Stimulated activated CD8-positive, alpha-beta memory T cell treated with anti-CD3 and anti-CD28 coated beads, Interleukin-7, amount 100 ng/mL, for 48 hours (primary cell): ENCODE results near the gene SNX6.
"Not testable (repeated sequence)": the region's sequence is repeated elsewhere in the genome, so short reads cannot be mapped to it uniquely, and the experiment has no call there.

Experiments used
- DNase-seq, 2 donors: peaks; one replicate each; pipeline ENCODE4 v3.0.0-alpha.2; 2020; ENCODE audit warnings: low read depth in 1 of 2; ENCODE audit errors: extremely low read depth in 1 of 2

SNX6 gene

GRCh38 chr14:34629657-34630529 is at the start of gene SNX6:
TSS of gene SNX6 (minus strand) at chr14:34630148. CDS start at chr14:34630116, 32 bp downstream.
- DNase-seq = peak; percentile 61 to 66

DNA sequence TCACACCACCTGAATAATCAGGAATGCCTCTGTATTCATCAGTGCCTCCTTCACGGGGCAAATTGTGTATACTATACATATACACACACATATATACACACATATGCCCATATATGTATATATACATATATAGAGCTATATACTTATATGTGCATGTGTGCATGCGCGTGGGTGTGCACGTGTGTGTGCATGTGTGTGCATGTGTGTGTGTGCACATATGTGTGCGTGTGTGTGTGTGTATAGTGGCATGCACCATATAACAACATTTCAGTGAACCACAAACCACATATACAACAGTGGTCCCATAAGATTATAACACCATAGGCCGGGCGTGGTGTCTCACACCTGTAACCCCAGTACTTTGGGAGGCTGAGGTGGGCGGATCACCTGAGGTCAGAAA is 48.8 kb upstream of the SNX6 start:
- no peak for DNase-seq

DNA sequence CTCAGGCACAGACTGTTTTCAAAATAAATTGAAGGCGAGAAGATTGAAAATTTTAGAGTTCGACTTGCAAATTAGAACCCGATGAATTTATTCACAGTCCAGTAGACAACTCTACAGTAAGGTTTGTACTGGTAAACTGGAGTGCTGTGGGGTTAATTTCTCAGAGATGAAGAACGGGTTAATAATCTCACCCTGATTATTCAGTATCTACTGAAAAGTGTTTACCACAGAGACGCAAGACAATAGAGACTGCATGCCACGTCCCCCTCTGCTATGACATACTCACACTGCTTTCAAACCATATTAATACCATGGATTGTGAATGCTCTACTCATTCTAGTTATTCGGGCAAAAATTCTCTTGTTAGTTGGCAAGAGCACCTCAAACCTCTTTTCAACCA is 48.4 kb upstream of the SNX6 start:
- no peak for DNase-seq

GRCh38 chr14:34676516-34677211 is 46.7 kb upstream of the SNX6 start:
- no peak for DNase-seq

DNA sequence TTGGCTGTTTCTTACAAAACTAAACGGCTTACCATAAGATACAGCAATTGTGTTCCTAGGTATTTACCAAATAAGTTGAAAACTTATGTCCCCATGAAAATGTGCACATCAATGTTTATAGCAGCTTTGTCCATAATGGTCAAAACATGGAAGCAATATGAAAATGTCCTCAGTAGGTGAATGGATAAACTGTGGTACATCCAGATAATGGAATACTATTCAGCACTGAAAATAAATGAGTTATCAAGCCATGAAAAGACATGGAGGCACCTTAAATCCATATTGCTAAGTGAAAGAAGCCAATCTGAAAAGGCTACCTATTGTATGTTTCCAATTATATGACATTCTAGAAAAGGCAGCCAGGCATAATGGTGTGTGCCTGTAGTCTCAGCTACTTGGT is 43.8 kb upstream of the SNX6 start:
- no peak for DNase-seq

- no peak for DNase-seq
Measured at GRCh38 chr14:34671716-34672115, 41.8 kb upstream of the SNX6 start.

DNA sequence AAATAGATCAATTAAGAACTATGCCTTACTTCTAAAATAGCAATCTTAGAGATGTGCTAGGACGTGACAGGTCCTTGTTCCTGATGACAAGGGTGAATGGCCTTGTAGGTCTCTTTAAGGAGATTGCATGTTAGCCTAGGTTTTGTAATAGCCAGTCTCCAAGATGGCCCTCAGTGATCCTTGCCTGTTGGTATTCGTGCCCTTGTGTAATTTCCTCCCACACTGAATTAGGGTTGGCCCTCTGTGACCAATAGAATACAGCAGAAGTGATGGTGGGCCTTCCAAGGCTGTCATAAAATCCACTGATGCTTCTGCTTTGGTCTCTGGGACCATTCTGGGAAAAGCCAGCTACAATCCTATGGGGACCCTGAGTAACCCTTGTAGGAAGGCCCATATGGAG is 38.2 kb upstream of the SNX6 start:
- DNase-seq = no peak

DNA sequence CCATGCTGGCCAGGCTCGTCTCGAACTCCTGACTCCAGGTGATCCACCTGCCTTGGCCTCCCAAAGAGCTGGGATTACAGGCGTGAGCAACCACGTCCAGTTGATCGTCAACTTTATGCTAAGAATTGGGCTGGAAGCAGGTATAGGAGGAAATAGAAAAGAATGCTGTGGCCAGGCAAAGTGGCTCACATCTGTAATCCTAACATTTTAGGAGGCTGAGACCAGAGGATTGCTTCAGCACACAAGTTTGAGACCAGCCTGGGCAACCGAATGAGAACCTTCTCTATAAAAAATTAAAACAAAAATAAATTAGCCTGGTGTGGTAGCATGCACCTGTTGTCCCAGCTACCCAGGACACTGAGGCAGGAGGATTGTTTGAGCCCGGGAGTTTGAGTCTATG is 37.1 kb upstream of the SNX6 start:
- DNase-seq = no peak

DNA sequence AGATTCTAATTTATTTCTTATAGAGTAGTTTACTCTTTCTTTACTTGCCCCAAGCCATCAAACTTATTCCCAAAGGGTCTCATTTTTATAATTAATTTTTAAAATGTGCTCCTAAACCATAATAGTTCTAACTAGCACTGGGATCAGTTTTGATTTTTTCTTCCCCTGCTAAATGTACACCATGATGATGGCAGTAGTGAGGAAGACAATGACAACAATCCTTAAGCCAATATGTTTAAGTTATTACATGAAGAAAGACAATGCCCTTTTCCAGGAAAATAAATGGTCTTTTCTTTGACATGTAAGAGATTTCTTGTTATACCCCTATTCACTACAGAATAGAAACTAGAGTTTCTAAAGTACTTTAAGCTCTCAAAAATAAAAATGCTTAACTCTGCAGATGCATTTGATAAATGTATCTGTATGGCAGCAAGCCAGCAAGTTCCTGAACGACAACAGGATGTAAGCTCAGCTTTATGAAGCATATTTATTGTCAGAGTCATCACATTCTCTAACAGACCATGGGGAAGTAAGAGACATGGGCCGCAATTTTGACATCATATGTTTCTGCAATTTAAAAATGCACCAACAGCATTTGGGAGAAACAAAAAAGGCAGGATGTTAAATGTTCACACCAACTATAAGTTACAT is 36.0 kb upstream of the SNX6 start:
- no peak for DNase-seq

- DNase-seq = no peak
Measured at GRCh38 chr14:34662561-34663088, 32.7 kb upstream of the SNX6 start.

DNA sequence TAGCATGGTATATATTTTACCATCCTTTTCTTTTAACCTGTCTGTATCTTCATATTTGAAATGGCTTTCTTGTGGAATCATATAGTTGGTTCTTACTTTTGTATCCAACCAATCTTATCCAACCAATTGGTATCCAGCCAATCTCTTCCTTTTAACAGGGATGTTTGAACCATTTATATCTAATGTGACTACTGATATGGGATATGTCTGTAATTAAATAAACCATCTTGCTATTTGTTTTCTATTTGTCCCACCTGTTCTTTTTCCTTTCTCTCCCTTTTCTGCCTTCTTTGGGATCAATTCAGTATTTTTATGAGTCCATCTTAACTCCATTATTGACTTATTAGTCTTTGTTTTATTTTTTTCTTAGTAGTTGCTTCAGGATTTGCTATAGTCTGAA is 30.8 kb upstream of the SNX6 start:
- no peak for DNase-seq

DNA sequence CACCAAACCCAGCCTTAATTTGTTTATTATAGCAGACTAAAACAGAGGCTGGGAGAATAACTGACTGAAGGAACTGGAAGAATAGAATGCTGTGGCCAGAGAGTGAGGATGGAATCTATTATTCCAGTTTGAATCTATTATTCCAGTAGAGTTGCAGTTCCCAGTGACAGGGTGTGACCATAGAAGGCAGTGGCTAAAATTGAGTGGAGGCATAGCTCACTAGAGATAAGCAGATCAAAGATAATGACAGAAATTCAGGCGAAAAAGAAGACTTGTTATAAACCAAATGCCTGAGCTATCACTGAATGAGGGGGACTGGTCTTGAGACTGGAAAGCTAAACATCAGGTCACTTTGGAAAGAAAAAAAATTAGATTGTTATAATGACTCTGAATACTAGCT is 26.0 kb upstream of the SNX6 start:
- no peak for DNase-seq

DNA sequence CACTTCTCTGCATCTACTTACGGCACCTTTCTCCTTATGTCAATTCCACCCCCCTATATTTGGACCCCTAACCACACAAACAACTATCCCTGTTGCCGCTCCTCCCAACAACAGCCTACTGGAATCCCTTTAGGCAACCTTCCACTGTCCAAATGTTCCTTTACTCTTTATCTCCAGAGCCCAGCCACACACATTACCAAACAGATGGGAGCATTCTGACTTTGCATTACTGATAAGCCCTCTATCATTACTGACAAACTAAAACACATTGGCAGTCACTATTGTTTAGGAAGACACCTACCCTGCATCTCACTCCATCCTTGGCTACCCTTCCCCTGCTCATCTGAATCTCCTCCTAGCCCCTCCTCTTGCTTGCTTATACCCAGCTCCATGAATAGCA is 23.1 kb upstream of the SNX6 start:
- not testable (repeated sequence) for DNase-seq

DNA sequence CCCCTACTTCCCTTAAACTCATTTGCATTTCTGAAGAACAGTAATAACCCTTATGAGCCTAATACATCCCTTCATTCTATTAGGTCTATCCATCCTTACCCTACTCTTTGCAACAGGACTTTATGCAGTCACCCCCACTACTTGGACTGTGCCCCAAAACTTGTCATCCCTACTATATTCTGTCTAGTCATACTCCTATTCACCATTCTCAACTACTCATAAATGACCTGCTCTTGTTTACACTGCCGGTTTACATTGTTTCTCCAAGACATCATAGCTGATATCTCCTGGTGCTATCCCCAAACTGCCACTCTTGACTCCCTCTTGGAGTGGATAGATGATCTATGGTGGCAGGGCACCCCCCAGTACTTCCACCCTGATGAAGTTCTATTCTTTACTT is 22.4 kb upstream of the SNX6 start:
- DNase-seq = not testable (repeated sequence)

GRCh38 chr14:34650786-34651584 is 21.0 kb upstream of the SNX6 start:
- DNase-seq = no peak

DNA sequence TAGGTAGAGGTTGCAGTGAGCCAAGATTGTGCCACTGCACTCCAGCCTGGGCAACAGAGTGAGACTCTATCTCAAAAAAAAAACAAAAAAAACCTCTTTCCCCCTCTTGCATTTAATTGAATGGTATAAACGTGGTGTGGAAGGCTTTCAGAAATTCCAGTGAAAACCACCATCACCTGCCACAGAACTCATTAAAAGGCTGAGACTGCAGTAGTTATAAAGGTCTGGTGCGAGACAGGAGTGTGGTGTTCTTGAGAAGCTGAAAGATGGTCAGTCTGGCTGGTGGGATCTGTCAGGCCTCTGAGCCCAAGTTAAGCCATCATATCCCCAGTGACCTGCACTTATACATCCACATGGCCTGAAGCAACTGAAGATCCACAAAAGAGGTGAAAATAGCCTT is 20.1 kb upstream of the SNX6 start:
- DNase-seq = not testable (repeated sequence)

GRCh38 chr14:34649344-34649743 is 19.4 kb upstream of the SNX6 start:
- no peak for DNase-seq

GRCh38 chr14:34646570-34647255 is 16.8 kb upstream of the SNX6 start:
- no peak for DNase-seq

GRCh38 chr14:34643361-34643760 is 13.4 kb upstream of the SNX6 start:
- DNase-seq = no peak

DNA sequence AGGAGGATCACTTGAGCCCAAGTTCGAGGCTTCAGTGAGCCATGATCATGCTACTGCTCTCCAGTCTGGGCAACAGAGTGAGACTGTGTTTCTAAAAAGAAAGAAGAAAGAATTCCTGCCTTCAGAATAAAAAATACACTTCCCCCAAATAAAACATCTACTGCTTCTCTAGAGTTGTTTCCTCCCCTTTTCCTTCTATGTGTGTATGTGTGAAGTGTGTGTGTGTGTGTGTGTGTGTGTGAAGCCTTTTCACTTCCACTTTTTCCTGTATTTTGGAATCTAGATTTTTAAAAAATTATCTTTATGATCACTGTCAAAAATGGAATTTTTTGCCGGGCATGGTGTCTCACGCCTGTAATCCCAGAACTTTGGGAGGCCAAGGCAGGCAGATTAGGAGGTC is 12.6 kb upstream of the SNX6 start:
- DNase-seq = no peak
